HG02623 (cell line): ENCODE measurements around the gene GRID2IP.

Source experiments
- ATAC-seq: cut with Tn5 transposase; IDR thresholded peaks from one replicate; pipeline ENCODE4 v1.9.1; 2021; ENCODE audit warnings: moderate library complexity; ENCODE audit not compliant: unreplicated experiment

Gene GRID2IP

DNA sequence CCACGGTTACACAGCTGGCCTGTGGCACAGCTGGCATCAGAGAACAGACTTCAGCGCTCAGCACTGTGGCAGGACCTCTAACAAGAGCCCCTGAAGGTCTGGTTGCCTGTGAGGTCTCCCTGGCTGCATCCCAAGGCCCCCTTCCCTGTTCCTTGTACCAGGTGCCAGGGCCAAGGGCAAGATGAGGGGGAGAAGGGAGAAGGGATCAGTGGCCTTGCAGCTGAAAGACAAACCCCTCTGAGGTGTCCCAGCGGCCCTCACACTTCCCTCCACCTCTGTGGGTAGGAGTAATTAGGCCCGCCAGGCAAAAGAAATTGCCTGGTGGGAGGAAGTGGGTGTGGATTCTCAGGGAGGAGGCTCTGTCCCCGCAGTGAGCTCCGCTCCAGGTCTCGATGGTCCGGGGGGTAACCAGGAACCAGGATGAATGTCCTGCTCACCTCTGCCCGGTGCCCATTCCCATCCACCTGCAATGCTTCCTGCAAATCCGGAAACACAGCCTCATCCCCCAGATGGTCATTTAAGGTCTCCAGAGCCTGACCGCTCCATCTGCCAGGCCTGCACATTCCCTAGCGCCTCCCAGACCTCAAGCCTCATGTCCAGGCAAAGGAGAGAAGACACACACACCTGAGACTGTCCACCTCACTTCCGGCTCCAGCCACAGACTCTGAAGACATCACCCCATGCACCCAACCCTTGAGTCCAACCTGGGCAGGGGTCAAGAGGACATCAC lies 22.7 kb downstream of the GRID2IP start:
- no peak for ATAC-seq

- ATAC-seq = no peak
These were observed 24.3 kb downstream of the GRID2IP start for GRCh38 chr7:6526997-6527378.

DNA sequence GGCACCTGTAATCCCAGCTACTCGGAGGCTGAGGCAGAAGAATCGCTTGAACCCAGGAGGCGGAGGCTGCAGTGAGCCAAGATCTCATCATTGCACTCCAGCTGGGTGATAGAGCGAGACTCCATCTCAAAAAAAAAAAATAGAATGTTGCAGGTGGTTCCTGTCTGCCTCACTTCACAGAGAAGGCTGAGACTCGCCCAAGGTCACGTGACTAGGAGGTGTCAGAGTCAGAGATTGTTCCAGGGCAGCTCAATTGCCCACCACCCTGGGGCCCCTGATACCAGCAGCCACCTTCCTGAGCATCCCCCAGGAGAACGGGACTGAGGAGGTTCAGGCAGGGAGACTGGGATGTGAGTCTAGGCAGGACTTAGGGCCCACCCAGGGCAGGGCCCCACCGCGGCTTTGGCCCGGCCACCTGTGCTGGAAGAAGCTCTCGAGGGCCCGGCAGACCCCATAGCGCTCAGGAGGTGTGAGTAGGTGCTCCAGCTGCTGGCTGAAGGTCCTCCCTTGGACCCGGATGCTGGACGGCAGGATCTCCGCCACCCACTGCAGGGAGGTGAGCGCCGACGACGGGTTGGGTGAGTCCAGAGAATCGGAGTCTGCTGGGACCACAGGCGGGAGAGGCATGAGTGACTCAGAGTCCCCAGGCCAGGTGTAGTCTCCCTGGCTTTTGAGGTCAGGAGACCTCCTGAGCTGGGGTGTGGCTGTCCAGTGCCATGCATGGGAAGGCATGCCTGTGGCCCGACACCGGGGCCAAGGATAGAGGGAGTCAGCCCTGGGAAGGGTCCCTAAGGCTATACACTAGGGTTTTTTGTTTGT lies 30.9 kb downstream of the GRID2IP start:
- ATAC-seq = no peak

DNA sequence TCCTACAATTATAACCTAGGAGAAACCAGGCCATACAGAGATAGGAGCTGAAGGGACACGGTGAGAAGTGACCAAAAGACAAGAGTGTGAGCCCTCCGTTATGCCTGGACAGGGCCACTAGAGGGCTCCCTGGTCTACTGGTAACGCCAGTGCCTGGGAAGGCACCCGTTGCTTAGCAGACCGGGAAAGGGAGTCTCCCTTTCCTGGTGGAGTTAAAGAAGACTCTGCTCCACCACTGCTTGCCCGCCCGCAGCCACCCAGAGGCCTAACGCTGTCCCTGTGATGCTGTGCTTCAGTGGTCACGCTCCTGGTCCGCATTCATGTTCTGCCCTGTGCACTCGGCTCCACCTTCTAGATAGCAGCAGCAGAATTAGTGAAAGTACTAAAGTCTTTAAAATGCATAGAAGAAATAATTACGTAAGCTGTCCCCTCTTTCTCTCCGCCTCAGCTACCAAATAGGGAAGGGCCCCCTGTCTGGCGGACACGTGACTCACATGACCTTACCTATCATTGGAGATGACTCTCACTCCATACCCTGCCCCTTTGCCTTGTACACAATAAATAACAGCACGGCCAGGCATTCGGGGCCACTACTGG lies 34.8 kb downstream of the GRID2IP start:
- ATAC-seq = no peak

DNA sequence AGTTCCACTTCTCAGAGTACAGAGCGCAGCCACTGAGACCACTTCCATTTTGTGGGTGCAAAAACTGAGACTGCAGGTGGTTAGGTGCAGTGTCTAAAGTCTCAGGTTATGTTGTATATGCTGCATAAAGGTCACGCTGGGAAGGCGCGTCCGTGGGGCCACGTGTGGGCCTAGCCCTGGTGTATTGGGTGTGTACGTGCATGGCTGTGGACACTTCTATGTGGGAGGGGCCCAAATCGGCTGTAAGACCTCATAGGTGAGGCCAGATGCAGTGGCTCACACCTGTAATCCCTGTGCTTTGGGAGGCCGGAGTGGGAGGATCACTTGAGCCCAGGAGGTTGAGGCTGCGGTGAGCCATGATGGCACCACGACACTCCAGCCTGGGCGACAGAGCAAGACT lies 37.7 kb downstream of the GRID2IP start:
- no peak for ATAC-seq

DNA sequence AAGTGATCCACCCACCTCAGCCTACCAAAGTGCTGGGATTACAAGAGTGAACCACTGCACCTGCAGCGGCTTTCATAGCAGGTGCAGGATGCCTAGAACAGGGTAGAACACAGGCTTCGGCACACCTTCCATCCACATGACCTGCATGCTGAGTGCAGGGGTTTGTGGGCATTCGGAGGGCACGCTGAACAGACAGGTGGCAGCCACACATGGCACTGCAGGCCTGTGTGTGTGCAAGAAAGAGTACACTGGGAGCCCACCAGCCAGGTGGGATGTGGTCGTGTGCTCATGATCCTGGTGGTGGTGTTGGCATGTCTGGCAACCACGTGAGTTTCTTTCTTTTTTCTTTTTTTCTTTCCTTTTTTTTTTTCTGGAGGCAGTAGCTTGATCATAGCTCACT lies 38.4 kb downstream of the GRID2IP start:
- no peak for ATAC-seq

GRCh38 chr7:6510476-6511133 lies 40.7 kb downstream of the GRID2IP start:
- ATAC-seq = no peak

DNA sequence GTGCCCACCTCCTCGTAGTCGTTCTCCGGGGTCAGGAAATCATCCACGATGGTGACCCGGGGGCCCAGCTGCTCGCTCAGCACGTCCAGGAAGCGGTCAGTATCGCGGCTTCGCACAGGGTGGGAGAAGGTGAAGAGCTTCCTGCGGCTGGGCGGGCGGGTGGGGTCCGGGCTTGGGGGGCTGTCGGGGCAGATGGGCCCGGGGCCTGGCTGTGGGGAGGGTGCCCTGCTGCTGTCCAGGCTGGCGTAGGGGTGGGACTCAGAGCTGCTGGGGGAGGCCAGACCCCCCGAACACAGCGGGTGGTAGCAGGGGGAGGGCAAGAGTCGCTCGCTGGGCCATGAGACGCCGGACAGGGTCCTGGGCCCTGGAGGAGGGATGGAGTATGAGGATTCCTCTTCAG lies 42.3 kb downstream of the GRID2IP start:
- ATAC-seq = no peak

GRCh38 chr7:6508539-6508938 lies 42.7 kb downstream of the GRID2IP start:
- ATAC-seq = no peak

DNA sequence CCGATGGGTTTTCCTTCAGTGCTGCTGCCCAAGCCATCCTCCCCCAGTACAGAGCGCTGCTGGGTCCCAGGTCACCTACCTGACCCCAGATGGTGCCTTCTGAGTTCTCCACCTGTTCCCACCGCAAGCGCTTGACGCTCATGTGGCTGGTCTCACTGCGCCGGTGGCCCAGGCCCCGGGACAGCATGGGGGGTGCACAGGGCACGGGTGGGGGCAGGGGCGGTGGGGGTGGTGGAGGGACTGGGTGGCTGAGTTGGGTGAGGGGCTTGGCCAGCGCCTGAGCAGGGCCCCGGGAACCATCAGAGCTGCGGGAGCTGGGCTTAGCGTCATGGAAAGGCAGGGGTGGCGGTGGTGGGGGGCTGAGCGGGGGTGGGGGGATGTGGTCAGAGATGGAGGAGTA lies 43.4 kb downstream of the GRID2IP start:
- ATAC-seq = no peak

DNA sequence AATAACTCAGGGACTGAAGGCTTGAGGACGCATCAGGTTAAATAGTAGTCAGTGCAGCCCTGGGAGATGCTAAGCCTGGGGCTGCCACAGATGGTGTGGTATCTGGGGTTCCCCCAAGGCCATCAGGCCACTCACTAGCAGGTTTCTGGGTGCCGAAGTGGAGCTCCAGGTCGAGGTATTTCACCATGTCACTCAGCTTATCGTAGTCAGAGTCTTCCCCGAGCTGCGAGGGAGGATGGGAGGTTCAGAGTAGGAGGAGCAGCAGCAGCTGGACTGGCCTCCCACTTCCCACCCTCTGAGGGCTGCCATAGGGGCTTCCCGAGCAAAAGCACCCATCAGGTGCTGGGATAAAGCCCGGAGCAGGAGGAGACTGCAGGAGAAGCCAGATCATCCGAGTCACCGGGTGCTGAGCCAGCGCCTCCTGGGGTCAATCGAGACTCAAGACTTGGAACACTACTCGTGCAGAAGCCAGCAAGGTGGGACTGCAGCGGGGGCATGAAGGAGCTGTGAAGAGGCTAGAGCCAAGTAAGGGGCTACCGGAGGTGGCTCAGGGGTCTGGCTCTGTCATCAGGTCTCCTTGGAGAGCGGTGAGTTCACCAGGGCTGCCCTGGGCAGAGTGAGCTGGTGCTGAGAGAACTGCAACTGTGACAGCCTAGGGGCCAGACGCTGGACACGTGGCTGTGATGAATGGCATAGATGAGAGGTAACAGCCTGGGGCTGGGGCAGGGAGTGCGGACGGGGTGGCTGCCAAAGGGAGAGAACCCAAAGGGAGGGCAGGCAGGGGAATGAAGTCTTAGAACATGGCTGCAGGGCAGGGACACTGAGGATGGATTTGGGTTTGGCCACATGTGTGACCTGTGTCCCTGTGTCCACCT lies 45.3 kb downstream of the GRID2IP start:
- no peak for ATAC-seq

- no peak for ATAC-seq
These were observed 46.3 kb downstream of the GRID2IP start for GRCh38 chr7:6504996-6505395.

GRCh38 chr7:6502886-6503285 lies 48.4 kb downstream of the GRID2IP start:
- no peak for ATAC-seq

DNA sequence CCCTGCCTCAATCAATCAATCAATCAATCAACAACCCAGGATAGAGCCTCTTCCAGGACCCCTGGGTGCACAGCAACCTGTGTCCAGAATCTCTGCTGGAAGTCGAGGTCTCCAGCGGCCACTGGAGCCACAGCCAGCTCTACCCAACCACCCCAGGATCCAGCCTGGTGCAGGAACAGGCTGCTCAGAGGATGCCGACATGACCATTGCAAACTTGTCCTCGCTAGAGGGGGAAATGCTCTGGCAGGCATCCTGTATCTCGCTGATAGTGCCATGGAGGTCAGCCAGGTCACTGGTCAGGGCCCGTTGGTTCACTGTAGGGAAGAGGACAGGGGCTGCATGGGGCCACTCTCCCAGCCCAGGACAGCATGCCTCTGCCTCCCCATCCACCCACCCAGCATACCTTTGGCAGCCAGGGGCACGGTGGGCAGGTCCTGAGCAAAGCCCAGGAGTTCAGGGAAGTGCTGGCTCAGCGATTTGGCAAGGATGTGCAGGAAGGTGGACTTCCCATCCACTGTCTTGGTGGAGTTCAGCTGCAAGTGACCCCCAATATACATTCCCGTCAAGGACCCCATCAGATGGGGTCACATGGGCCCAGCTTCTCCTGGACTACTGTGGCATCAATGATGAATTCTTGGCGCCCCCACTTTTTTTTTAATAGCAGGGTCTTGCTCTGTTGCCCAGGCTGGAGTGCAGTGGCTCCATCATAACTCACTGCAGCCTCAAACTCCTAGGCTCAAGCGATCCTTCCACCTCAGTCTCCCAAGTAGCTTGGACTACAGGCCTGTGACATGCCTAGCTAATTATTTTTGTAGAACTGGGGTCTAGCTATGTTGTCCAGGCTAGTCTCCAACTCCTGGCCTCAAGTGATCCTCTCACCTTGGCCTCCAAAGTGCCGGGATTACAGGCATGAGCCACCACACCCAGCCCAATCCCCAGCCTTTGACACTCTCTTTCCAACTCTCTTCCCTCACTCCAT lies 49.4 kb downstream of the GRID2IP start:
- ATAC-seq = no peak

DNA sequence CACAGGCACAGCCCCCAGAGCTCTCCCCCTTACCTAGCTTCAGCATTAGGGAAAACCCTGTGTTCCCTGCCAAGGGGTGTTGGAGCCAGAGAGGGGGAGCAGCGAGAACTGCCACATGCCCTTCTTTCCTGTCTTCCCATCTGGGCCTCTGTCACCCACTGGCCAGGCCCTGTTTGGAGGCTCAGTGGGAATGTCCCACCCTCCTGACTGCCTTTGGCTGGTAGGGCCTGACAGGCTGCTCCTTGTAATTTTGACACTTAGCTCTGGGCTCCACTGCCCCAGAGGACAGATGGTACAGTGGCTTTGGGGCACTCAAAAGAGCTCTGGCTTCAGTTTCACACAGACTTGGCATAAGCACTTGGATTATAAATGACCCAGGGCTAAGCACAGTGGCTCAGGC lies 50.6 kb downstream of the GRID2IP start:
- ATAC-seq = no peak

- no peak for ATAC-seq
These were observed 53.3 kb downstream of the GRID2IP start for GRCh38 chr7:6497994-6498393.

GRCh38 chr7:6497637-6497905 lies 53.7 kb downstream of the GRID2IP start:
- ATAC-seq = no peak

GRCh38 chr7:6496842-6497636 lies 54.2 kb downstream of the GRID2IP start:
- no peak for ATAC-seq
